ENCODE data around the gene ODC1. TPM values are rescaled to one million over a fixed set of nuclear protein-coding genes. Genes with fewer than 3 reads are reported as not detected.

Gene ODC1
- total RNA-seq, 4 donors from 2014 or later = 39.5 to 140 (median 57.6) TPM

- Histone ChIP-seq H3K4me3 (no peak overlapping the region), H3K9me3 (no peaks in the 10 kb centered on the region), H3K27ac (no peak overlapping the region), H3K4me1 (no peaks in the 10 kb centered on the region), H3K36me3 (no peaks in the 10 kb centered on the region), H3K27me3 (no peaks in the 10 kb centered on the region)
- TF ChIP-seq CTCF (IDR thresholded peaks at IDR 0.05) (no peak), POLR2A (IDR thresholded peaks at IDR 0.05) (no peak)
- intact Hi-C loops (cut with DNase I; ENCODE audit: low total_unique reads) = no loop called here
- no peak for DNase-seq
These were observed 54.5 kb downstream of the ODC1 start for GRCh38 chr2:10393640-10393982.

- H3K27ac ChIP-seq = peak overlapping the region in 1 of 2 donors; percentile 18
- no peak for TF ChIP-seq POLR2A (IDR thresholded peaks at IDR 0.05)
- TF ChIP-seq CTCF (IDR thresholded peaks at IDR 0.05) = no peak
- no peaks in the 10 kb centered on the region for H3K27me3 ChIP-seq
- no peak for DNase-seq
- no peak overlapping the region for H3K4me3 ChIP-seq
- no peaks in the 10 kb centered on the region for H3K9me3 ChIP-seq
- intact Hi-C loops (cut with DNase I; ENCODE audit: low total_unique reads) = no loop called here
- no peaks in the 10 kb centered on the region for H3K4me1 ChIP-seq
- H3K36me3 ChIP-seq = no peaks in the 10 kb centered on the region
These were observed 55.0 kb downstream of the ODC1 start for GRCh38 chr2:10392951-10393639.

- Histone ChIP-seq H3K4me3 (no peak overlapping the region), H3K36me3 (no peaks in the 10 kb centered on the region), H3K9me3 (no peaks in the 10 kb centered on the region), H3K4me1 (no peaks in the 10 kb centered on the region), H3K27me3 (no peaks in the 10 kb centered on the region), H3K27ac (peak overlapping the region in 1 of 2 donors; percentile 18)
- intact Hi-C loops (cut with DNase I; ENCODE audit: low total_unique reads) = no loop called here
- no peak for DNase-seq
- TF ChIP-seq CTCF (IDR thresholded peaks at IDR 0.05) = no peak
- TF ChIP-seq POLR2A (IDR thresholded peaks at IDR 0.05) = no peak
These were observed 55.6 kb downstream of the ODC1 start for GRCh38 chr2:10392548-10392947.

- Histone ChIP-seq H3K27me3 (no peaks in the 10 kb centered on the region), H3K4me3 (no peak overlapping the region), H3K9me3 (no peaks in the 10 kb centered on the region), H3K27ac (no peak overlapping the region), H3K36me3 (no peaks in the 10 kb centered on the region), H3K4me1 (no peaks in the 10 kb centered on the region)
- no peak for DNase-seq
- TF ChIP-seq CTCF (IDR thresholded peaks at IDR 0.05) = no peak
- TF ChIP-seq POLR2A (IDR thresholded peaks at IDR 0.05) = no peak
- intact Hi-C loops (cut with DNase I; ENCODE audit: low total_unique reads) = no loop called here
These were observed 56.0 kb downstream of the ODC1 start for GRCh38 chr2:10392100-10392499.

GRCh38 chr2:10390369-10390801 is 57.7 kb downstream of the ODC1 start:
- Histone ChIP-seq H3K36me3 (no peaks in the 10 kb centered on the region), H3K27me3 (no peaks in the 10 kb centered on the region), H3K27ac (no peak overlapping the region), H3K4me1 (peaks cover 0 to 2% of the 10 kb centered on the region in 2 donors), H3K9me3 (no peaks in the 10 kb centered on the region), H3K4me3 (no peak overlapping the region)
- intact Hi-C loops (cut with DNase I; ENCODE audit: low total_unique reads) = no loop called here
- no peak for DNase-seq
- TF ChIP-seq POLR2A (IDR thresholded peaks at IDR 0.05) = no peak
- TF ChIP-seq CTCF (IDR thresholded peaks at IDR 0.05) = no peak

Small RNA genes within 50 kb of the gene (small RNA-seq; reads per million reads assigned to genes)
- 0.67 reads per million, percentile 21 among the genes with 10 or more reads in this experiment for gene SNORA80B

Other genes starting within 250 kb of the ODC1 start
- gene HPCAL1, start 145.4 kb downstream of the ODC1 start, total RNA-seq = 100 to 1,000 TPM in 1 of 4 donors, 10 to 100 TPM in 3; 11.1 to 122 (median 48.9) TPM
- 10 to 100 TPM in 3 of 4 donors, 1 to 10 TPM in 1; 6.4 to 52.7 (median 22.1) TPM for gene NOL10, start 241.6 kb upstream of the ODC1 start, total RNA-seq

Measured in uterus (tissue), 4 donors.